Epithelial cell of esophagus (primary cell): Measurements from ENCODE around the gene PTTG1IP2.

Source experiments
- DNase-seq: peaks from one replicate; pipeline ENCODE4 v3.0.0; 2010; ENCODE audit warnings: low read depth
- H3K4me3 ChIP-seq: 2 replicates; pipeline ENCODE4 v1.5.1; 2011; ENCODE audit warnings: mild to moderate bottlenecking, low read length, control low read depth
- CTCF ChIP-seq: IDR thresholded peaks from 2 replicates; pipeline ENCODE4 v1.5.1; 2011; ENCODE audit warnings: low read depth, mild to moderate bottlenecking, low read length, control low read depth, inconsistent platforms; ENCODE audit not compliant: insufficient read depth; ENCODE audit errors: missing control alignments

Gene PTTG1IP2

DNA sequence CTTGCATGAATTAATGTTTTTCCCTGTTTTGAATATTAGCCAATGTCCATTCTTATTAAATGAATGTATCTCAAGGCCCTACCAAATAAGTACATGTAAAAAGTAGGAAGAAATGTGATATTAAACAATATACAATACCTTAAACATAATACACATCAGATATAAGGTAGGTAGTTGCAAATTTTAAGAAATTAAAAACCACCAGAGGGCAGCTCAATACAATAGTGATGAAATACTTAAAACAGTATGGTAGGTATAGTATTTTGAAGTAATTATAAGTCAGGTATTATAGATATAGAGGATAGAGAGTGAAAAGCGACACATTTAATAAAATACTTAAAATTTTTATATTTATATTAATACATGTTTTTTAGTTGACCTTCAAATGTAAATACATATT is 83.1 kb downstream of the PTTG1IP2 start:
- peak; percentile 52 for DNase-seq
- no peak for TF ChIP-seq CTCF
- no peak overlapping the region for H3K4me3 ChIP-seq

GRCh38 chr7:90560730-90561129 is 91.3 kb downstream of the PTTG1IP2 start:
- no peak for TF ChIP-seq CTCF
- no peak for DNase-seq
- no peak overlapping the region for H3K4me3 ChIP-seq
